Karpas-422 (cell line): Measurements from ENCODE around the gene MGAT5. TPM values are rescaled to one million over a fixed set of nuclear protein-coding genes. Genes with fewer than 3 reads are reported as not detected.

Experiments
- DNase-seq: peaks from one replicate; pipeline ENCODE4 v3.0.0-alpha.2; 2015
- H2AFZ ChIP-seq: fragments of 200-600 bp; sonication (generic); 2 replicates; pipeline ENCODE4 v1.6.1; 2014; ENCODE audit warnings: antibody characterized with exemption, low read length, mixed read lengths
- H3K27ac ChIP-seq: fragments of 200-600 bp; sonication (generic); 2 replicates; pipeline ENCODE4 v1.5.1; 2014; ENCODE audit warnings: mild to moderate bottlenecking, low read length, moderate library complexity
- H3K27me3 ChIP-seq: fragments of 200-600 bp; sonication (generic); 2 replicates; pipeline ENCODE4 v1.6.1; 2014; ENCODE audit warnings: low read length, mixed read lengths
- H3K36me3 ChIP-seq: fragments of 200-600 bp; sonication (generic); 2 replicates; pipeline ENCODE4 v1.6.1; 2014; ENCODE audit warnings: low read length, mixed read lengths; ENCODE audit not compliant: insufficient read depth
- H3K4me1 ChIP-seq: fragments of 200-600 bp; sonication (generic); 2 replicates; pipeline ENCODE4 v1.6.1; 2014; ENCODE audit warnings: mild to moderate bottlenecking, low read length, mixed read lengths
- H3K4me2 ChIP-seq: fragments of 200-600 bp; sonication (generic); 2 replicates; pipeline ENCODE4 v1.6.1; 2014; ENCODE audit warnings: low read length, low read depth, mild to moderate bottlenecking; ENCODE audit not compliant: poor library complexity, severe bottlenecking
- H3K4me3 ChIP-seq: fragments of 200-600 bp; sonication (generic); 2 replicates; pipeline ENCODE4 v1.5.1; 2014; ENCODE audit warnings: mild to moderate bottlenecking, antibody characterized with exemption, low read length, mixed read lengths
- H3K79me2 ChIP-seq: fragments of 200-600 bp; sonication (generic); 2 replicates; pipeline ENCODE4 v1.6.1; 2014; ENCODE audit warnings: mild to moderate bottlenecking, low read length, mixed read lengths
- H3K9ac ChIP-seq: fragments of 200-600 bp; sonication (generic); 2 replicates; pipeline ENCODE4 v1.6.0; 2014; ENCODE audit warnings: low read length
- H3K9me2 ChIP-seq: fragments of 200-600 bp; sonication (generic), shearing (Covaris generic); replicated peaks from 2 replicates; pipeline ENCODE4 v1.6.0; 2014; ENCODE audit warnings: mild to moderate bottlenecking, low read length, moderate library complexity; ENCODE audit not compliant: insufficient read depth
- H3K9me3 ChIP-seq: fragments of 300-700, 200-600 bp; sonication (generic); 2 replicates; pipeline ENCODE4 v1.6.1; 2014; ENCODE audit warnings: low read length, mixed read lengths
- H4K20me1 ChIP-seq: fragments of 200-600 bp; sonication (generic); 2 replicates; pipeline ENCODE4 v1.6.1; 2014; ENCODE audit warnings: mild to moderate bottlenecking, antibody characterized with exemption, low read length, low read depth; ENCODE audit not compliant: insufficient read depth
- total RNA-seq: library from RNA; depleted of rRNA; stranded (reverse); fragments of >200 nt; shearing (Covaris generic); gene quantifications from 2 replicates; pipeline ENCODE4 v1.2.3, GENCODE V29; 2014; ENCODE audit warnings: low replicate concordance

Gene MGAT5
- total RNA-seq, 1 experiment from 2014 or later = 22.7 TPM

DNA sequence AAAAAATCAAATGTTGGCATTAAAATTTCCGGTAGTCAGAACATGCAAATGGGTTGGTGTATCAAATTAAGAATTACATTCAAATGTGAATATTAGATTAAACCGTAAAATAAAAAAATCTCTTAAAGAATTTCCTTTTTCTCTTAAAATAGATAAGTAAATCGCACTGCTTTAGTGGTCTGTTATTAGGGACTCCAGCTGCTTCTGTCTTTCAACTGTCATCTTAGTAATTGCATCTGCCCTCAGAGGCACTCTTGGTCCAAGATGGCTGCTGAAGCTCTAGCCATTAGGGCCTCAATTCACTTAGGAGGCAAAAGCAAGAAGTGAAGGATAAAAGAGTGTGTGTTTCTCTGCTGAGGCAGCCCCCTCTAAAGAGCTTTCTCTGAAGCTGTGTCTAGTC, 132.4 kb downstream of the MGAT5 start:
- Histone ChIP-seq H3K27ac (peak overlapping the region; percentile 84), H3K36me3 (no peaks in the 10 kb centered on the region), H3K9ac (no peak overlapping the region), H3K79me2 (no peaks in the 10 kb centered on the region), H4K20me1 (no peaks in the 10 kb centered on the region), H3K27me3 (no peaks in the 10 kb centered on the region), H3K4me1 (peaks cover 29% of the 10 kb centered on the region), H2AFZ (peak overlapping the region; percentile 64; the same call in 1 of the 2 replicates), H3K4me3 (0 out of 2 replicates have a peak overlapping the region, but pooled peaks have one; percentile 22), H3K9me3 (no peaks in the 10 kb centered on the region), H3K9me2 (no peaks in the 10 kb centered on the region), H3K4me2 (peak overlapping the region; percentile 43)
- DNase-seq = peak; percentile 71

DNA sequence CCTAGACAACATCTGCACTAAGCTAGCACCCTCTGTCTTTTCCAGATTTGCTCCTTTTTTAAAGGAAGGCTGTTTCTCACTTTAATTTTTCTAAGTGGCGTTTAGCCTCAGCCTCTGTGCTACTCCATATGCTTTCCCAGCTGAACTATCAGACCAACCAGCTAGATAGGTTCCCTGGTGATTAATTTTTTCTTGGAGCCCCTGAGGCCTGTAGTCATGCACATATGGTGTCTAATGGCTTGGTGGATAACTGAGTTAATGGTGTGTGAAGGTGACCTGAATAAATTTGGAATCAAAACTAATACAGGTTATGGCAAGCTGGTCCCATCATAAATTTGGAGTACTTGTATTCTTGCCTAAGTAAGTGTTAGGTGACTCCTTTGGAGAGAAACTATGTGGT, 135.5 kb downstream of the MGAT5 start:
- no peaks in the 10 kb centered on the region for H4K20me1 ChIP-seq
- H3K36me3 ChIP-seq = no peaks in the 10 kb centered on the region
- no peaks in the 10 kb centered on the region for H3K79me2 ChIP-seq
- no peak overlapping the region for H3K4me3 ChIP-seq
- peaks cover 44% of the 10 kb centered on the region for H3K4me1 ChIP-seq
- H2AFZ ChIP-seq = no peak overlapping the region
- DNase-seq = no peak
- H3K9me3 ChIP-seq = no peaks in the 10 kb centered on the region
- H3K9ac ChIP-seq = no peak overlapping the region
- no peak overlapping the region for H3K27ac ChIP-seq
- no peaks in the 10 kb centered on the region for H3K9me2 ChIP-seq
- H3K4me2 ChIP-seq = no peak overlapping the region
- no peaks in the 10 kb centered on the region for H3K27me3 ChIP-seq

DNA sequence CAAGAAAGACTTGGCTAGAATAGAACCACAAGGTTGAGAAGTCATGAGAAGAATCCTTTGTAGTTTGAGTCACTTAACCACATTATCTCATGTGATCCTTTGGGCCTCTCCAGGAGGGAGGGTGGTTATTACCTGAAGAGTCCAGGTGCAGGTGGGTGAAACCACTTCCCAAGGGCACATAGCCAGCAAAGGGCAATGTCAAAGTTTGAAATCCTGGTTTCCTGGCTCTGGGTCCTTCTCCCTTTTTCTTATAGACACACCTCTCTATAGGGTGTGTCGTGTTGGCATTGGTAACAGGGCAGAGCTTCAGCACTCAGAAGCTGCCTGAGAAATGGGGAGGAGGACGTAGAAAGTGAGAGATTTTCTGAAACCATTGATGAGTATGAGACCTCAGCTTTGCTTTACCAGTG, 137.9 kb downstream of the MGAT5 start:
- no peaks in the 10 kb centered on the region for H3K9me2 ChIP-seq
- H4K20me1 ChIP-seq = no peaks in the 10 kb centered on the region
- no peak for DNase-seq
- H3K9ac ChIP-seq = no peak overlapping the region
- H3K4me1 ChIP-seq = peaks cover 42% of the 10 kb centered on the region
- no peak overlapping the region for H3K4me2 ChIP-seq
- H3K27me3 ChIP-seq = no peaks in the 10 kb centered on the region
- no peak overlapping the region for H2AFZ ChIP-seq
- no peaks in the 10 kb centered on the region for H3K36me3 ChIP-seq
- H3K4me3 ChIP-seq = no peak overlapping the region
- H3K79me2 ChIP-seq = no peaks in the 10 kb centered on the region
- H3K27ac ChIP-seq = no peak overlapping the region
- H3K9me3 ChIP-seq = no peaks in the 10 kb centered on the region

DNA sequence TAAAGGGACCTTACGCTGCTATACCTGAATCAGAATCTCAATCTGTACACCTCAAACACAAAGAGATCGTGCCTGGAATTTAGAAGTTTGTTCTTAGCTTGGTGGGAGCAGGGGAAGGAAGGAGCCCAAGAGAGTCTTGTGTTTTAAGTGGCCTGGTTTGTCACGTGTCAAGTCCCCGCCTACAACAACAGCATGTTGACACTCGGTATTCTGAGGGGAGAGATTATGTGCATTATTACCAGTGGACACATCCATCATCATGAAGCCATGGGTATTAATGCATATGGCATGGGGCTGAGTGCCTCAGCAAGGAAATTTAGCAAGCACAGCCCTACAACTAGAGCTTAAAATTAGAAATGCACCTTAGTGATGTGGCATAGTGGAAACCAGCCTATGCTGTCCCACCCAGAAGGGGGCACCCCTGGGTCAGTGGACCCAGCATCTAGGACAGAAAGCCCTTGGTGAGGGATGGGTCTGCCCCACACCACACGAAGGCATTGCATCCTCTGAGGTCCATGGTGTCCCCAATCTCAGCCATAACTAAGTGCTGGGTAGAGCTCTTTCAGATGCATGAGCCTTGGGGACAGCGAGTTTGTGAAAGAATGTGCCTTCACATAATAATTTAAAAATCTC, 138.7 kb downstream of the MGAT5 start:
- Histone ChIP-seq H3K4me3 (no peak overlapping the region), H3K4me1 (peaks cover 37% of the 10 kb centered on the region), H3K27me3 (no peaks in the 10 kb centered on the region), H3K9ac (no peak overlapping the region), H3K36me3 (no peaks in the 10 kb centered on the region), H2AFZ (no peak overlapping the region), H3K79me2 (no peaks in the 10 kb centered on the region), H3K9me2 (no peaks in the 10 kb centered on the region), H3K4me2 (no peak overlapping the region), H4K20me1 (no peaks in the 10 kb centered on the region), H3K9me3 (no peaks in the 10 kb centered on the region), H3K27ac (no peak overlapping the region)
- DNase-seq = no peak

DNA sequence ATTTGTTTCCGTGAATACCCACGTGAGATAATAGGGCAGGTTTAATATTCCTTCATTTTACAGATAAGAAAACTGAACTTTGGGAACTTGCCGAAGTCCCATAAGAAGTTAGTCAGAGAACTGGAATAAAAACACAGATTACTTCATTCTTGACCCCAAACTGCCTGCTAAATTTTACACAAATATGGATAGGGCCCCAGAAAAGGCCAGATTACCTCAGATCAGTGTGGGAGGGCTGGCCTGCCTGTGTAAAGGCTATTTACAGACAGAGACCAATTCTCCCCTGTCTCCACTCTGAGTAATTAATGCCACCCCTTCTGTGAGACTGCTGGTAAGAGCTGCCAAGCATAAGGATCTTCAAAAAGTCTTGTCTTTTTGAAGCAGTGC, 139.2 kb downstream of the MGAT5 start:
- no peaks in the 10 kb centered on the region for H3K9me2 ChIP-seq
- peaks cover 32% of the 10 kb centered on the region for H3K4me1 ChIP-seq
- no peak overlapping the region for H2AFZ ChIP-seq
- H3K27me3 ChIP-seq = no peaks in the 10 kb centered on the region
- H3K9me3 ChIP-seq = no peaks in the 10 kb centered on the region
- H3K4me3 ChIP-seq = no peak overlapping the region
- H3K79me2 ChIP-seq = no peaks in the 10 kb centered on the region
- no peaks in the 10 kb centered on the region for H4K20me1 ChIP-seq
- no peak overlapping the region for H3K9ac ChIP-seq
- DNase-seq = no peak
- no peak overlapping the region for H3K4me2 ChIP-seq
- no peaks in the 10 kb centered on the region for H3K36me3 ChIP-seq
- no peak overlapping the region for H3K27ac ChIP-seq

DNA sequence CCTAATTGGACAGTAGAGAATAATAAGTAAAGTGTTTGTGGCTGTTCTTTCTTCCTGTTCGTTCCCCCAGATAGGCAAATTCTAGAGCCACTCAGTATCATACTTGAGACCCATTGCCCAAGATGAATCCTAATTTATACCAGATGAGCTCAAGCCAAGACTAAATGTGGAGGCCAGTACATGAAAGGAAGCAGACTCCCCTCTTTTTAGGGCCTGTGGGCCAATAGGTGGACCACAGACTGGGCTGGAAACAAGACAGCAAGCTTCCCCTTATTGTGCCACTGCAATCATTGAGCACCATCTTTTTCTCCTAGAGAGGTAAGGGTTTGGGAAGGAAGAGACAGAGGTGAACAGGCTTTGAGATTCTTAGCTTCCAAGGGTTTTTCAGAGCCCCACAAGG, 141.9 kb downstream of the MGAT5 start:
- Histone ChIP-seq H3K4me2 (no peak overlapping the region), H3K4me1 (peaks cover 32% of the 10 kb centered on the region), H3K9me3 (no peaks in the 10 kb centered on the region), H3K4me3 (no peak overlapping the region), H3K9me2 (no peaks in the 10 kb centered on the region), H4K20me1 (no peaks in the 10 kb centered on the region), H3K9ac (no peak overlapping the region), H3K79me2 (no peaks in the 10 kb centered on the region), H3K27ac (no peak overlapping the region), H3K36me3 (no peaks in the 10 kb centered on the region), H2AFZ (no peak overlapping the region), H3K27me3 (no peaks in the 10 kb centered on the region)
- no peak for DNase-seq

DNA sequence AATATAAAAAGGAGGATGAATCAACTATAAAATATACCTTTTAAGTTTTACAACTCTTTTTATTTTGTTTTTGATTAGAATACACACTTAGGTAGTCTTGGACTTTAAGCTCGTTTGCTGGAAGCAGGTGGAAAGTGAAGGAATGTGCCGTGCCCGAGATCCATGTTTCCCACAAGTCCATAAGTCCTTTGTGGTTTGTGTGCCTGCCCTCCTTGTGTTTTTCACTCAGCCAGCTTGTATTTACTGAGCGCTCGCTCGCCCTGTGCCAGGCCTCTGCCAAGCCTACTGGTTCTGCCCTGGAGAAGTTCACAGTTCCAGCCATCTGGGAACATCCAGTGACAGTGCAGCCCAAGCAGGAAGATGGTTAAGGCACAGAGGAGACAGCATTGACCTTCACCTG, 142.6 kb downstream of the MGAT5 start:
- peaks cover 29% of the 10 kb centered on the region for H3K4me1 ChIP-seq
- H3K27ac ChIP-seq = no peak overlapping the region
- H3K79me2 ChIP-seq = no peaks in the 10 kb centered on the region
- no peak overlapping the region for H2AFZ ChIP-seq
- H3K9ac ChIP-seq = no peak overlapping the region
- H3K36me3 ChIP-seq = no peaks in the 10 kb centered on the region
- H4K20me1 ChIP-seq = no peaks in the 10 kb centered on the region
- no peaks in the 10 kb centered on the region for H3K27me3 ChIP-seq
- no peak overlapping the region for H3K4me3 ChIP-seq
- no peaks in the 10 kb centered on the region for H3K9me3 ChIP-seq
- no peak for DNase-seq
- no peaks in the 10 kb centered on the region for H3K9me2 ChIP-seq
- no peak overlapping the region for H3K4me2 ChIP-seq

DNA sequence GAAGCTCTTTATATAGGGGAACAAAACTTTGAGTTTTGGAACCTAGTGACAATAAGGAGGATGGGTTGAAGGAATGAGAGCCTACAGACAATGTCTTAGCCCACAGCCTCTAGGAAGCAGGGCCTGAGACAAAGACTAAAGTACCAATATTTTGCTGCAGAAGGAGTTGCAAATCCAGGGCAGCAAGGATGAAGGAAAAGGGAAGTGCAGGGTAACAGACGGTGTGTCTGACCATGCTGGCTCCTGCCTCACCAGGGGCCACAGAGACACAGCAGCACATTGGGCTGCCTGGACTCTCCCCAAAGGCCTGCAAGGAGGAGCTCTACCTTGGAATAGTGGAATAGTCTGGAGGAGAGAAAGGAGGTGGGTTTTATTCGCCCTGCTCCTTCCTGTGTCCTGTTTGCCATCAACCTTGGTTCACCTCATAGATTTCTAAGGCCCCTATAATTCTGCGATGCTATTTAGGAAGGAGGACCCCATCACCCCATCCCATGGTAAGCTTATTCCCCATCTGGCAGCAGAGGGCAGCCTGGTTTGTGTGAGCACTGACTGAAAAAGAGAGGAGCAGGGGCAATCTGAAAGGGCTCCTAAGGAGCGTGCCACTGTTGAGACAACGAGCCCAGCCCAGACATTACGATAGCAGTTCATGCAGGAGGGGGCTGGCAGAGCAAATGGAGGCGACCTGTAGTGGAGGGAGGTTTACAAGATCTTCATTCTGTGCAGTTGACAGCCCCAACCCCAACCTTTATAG, 143.4 kb downstream of the MGAT5 start:
- H3K79me2 ChIP-seq = no peaks in the 10 kb centered on the region
- H3K9me2 ChIP-seq = no peaks in the 10 kb centered on the region
- H2AFZ ChIP-seq = no peak overlapping the region
- H3K9me3 ChIP-seq = no peaks in the 10 kb centered on the region
- H3K4me3 ChIP-seq = no peak overlapping the region
- no peak overlapping the region for H3K9ac ChIP-seq
- H4K20me1 ChIP-seq = no peaks in the 10 kb centered on the region
- H3K4me2 ChIP-seq = no peak overlapping the region
- H3K36me3 ChIP-seq = no peaks in the 10 kb centered on the region
- peaks cover 21% of the 10 kb centered on the region for H3K4me1 ChIP-seq
- DNase-seq = no peak
- no peaks in the 10 kb centered on the region for H3K27me3 ChIP-seq
- no peak overlapping the region for H3K27ac ChIP-seq
